GM19025 (cell line): Measurements from ENCODE around the gene BBS12.
A peak's percentile ranks its signal among the peaks of the same experiment; 100 is the strongest.

ENCODE experiments used
- ATAC-seq: cut with Tn5 transposase; IDR thresholded peaks from one replicate; pipeline ENCODE4 v1.9.1; 2021; ENCODE audit warnings: mild to moderate bottlenecking, low read depth, moderate library complexity; ENCODE audit not compliant: unreplicated experiment

Gene BBS12

GRCh38 chr4:122712782-122713181, 19.7 kb upstream of the BBS12 start:
- ATAC-seq: no peak

- ATAC-seq: no peak
Measured at GRCh38 chr4:122715221-122715620, 17.3 kb upstream of the BBS12 start.

GRCh38 chr4:122716825-122717448, 15.6 kb upstream of the BBS12 start:
- ATAC-seq: peak; percentile 59

- no peak for ATAC-seq
Measured at GRCh38 chr4:122718281-122718680, 14.2 kb upstream of the BBS12 start.

- ATAC-seq: no peak
Measured at GRCh38 chr4:122722256-122722655, 10.2 kb upstream of the BBS12 start.

GRCh38 chr4:122728856-122729255, 3.6 kb upstream of the BBS12 start:
- no peak for ATAC-seq

GRCh38 chr4:122731676-122732075, 828 bp upstream of the BBS12 start:
- no peak for ATAC-seq

- no peak for ATAC-seq
Measured at GRCh38 chr4:122733787-122734120, 1.2 kb downstream of the BBS12 start.

GRCh38 chr4:122739174-122739573, 6.7 kb downstream of the BBS12 start:
- ATAC-seq: no peak

GRCh38 chr4:122742933-122743829, 10.7 kb downstream of the BBS12 start:
- no peak for ATAC-seq

- ATAC-seq: no peak
Measured at GRCh38 chr4:122744229-122744628, 11.7 kb downstream of the BBS12 start.

GRCh38 chr4:122746485-122746965, 14.0 kb downstream of the BBS12 start:
- ATAC-seq: no peak

GRCh38 chr4:122747068-122747467, 14.6 kb downstream of the BBS12 start:
- no peak for ATAC-seq

GRCh38 chr4:122747883-122748282, 15.4 kb downstream of the BBS12 start:
- no peak for ATAC-seq

- ATAC-seq: no peak
Measured at GRCh38 chr4:122749704-122750454, 17.4 kb downstream of the BBS12 start.

- ATAC-seq: no peak
Measured at GRCh38 chr4:122755675-122756074, 23.2 kb downstream of the BBS12 start.

- ATAC-seq: no peak
Measured at GRCh38 chr4:122758033-122758432, 25.5 kb downstream of the BBS12 start.

GRCh38 chr4:122759639-122760310, 27.3 kb downstream of the BBS12 start:
- ATAC-seq: no peak

GRCh38 chr4:122762520-122762919, 30.0 kb downstream of the BBS12 start:
- peak; percentile 47 for ATAC-seq

- no peak for ATAC-seq
Measured at GRCh38 chr4:122762966-122763716, 30.6 kb downstream of the BBS12 start.
